Measurements from ENCODE around the gene ACSL1.

Gene ACSL1

GRCh38 chr4:184719407-184719806, 106.4 kb downstream of the ACSL1 start:
- TF ChIP-seq CTCF (IDR thresholded peaks at IDR 0.05): no peak
- TF ChIP-seq ZFX (IDR thresholded peaks at IDR 0.05; ENCODE audit: borderline replicate concordance): no peak
- no peak overlapping the region for H3K27ac ChIP-seq

- H3K27ac ChIP-seq: no peak overlapping the region
- no peak for TF ChIP-seq ZFX (IDR thresholded peaks at IDR 0.05; ENCODE audit: borderline replicate concordance)
- TF ChIP-seq CTCF (IDR thresholded peaks at IDR 0.05): no peak
Observed at GRCh38 chr4:184715526-184715925, 110.2 kb downstream of the ACSL1 start.

- no peak overlapping the region for H3K27ac ChIP-seq
- no peak for TF ChIP-seq CTCF (IDR thresholded peaks at IDR 0.05)
- TF ChIP-seq ZFX (IDR thresholded peaks at IDR 0.05; ENCODE audit: borderline replicate concordance): no peak
Observed at GRCh38 chr4:184713887-184714286, 111.9 kb downstream of the ACSL1 start.

- H3K27ac ChIP-seq: no peak overlapping the region
- TF ChIP-seq ZFX (IDR thresholded peaks at IDR 0.05; ENCODE audit: borderline replicate concordance): no peak
- TF ChIP-seq CTCF (IDR thresholded peaks at IDR 0.05): no peak
Observed at GRCh38 chr4:184712322-184712721, 113.4 kb downstream of the ACSL1 start.

- H3K27ac ChIP-seq: no peak overlapping the region
- TF ChIP-seq ZFX (IDR thresholded peaks at IDR 0.05; ENCODE audit: borderline replicate concordance) (no peak), CTCF (IDR thresholded peaks at IDR 0.05) (no peak)
Observed at GRCh38 chr4:184706453-184706852, 119.3 kb downstream of the ACSL1 start.

GRCh38 chr4:184705692-184706091, 120.1 kb downstream of the ACSL1 start:
- TF ChIP-seq ZFX (IDR thresholded peaks at IDR 0.05; ENCODE audit: borderline replicate concordance) (no peak), CTCF (IDR thresholded peaks at IDR 0.05) (no peak)
- no peak overlapping the region for H3K27ac ChIP-seq
